CD4-positive, alpha-beta T cell (primary cell): ENCODE results near the gene DBX1. TPM values are rescaled to one million over a fixed set of nuclear protein-coding genes. Genes with fewer than 3 reads are reported as not detected.

Experiments used
- ATAC-seq: fragments of 200-7000 bp; cut with Tn5 transposase; one replicate; pipeline ENCODE4 v1.10.0; 2022; ENCODE audit warnings: mild to moderate bottlenecking; ENCODE audit not compliant: poor library complexity
- CTCF ChIA-PET: fragments of 350-600 bp; sonication (Branson Sonifier 250); formaldehyde crosslinking; loops from one replicate; lab custom pipeline; 2021; ENCODE audit warnings: antibody characterized with exemption, inconsistent platforms; lab: Charles Lee
- POLR2A ChIA-PET: fragments of 350-600 bp; sonication (Branson Sonifier 250); formaldehyde crosslinking; loops from one replicate; lab custom pipeline; 2021; ENCODE audit warnings: antibody characterized with exemption, inconsistent platforms; lab: Charles Lee
- DNase-seq, 14 experiments: peaks; one replicate each; pipeline ENCODE4 v3.0.0-alpha.2; 2013 to 2020; ENCODE audit warnings: mixed read lengths in 2 of 14
- H3K27ac ChIP-seq, 2 donors: one replicate each; pipeline versions ENCODE4 v1.5.1 to v1.7.0; 2013; ENCODE audit warnings: low read length in 2 of 2, low read depth in 1 of 2, mild to moderate bottlenecking in 1 of 2
- H3K27me3 ChIP-seq, 2 experiments: 1 replicate in 1 of 2; 2 replicates in 1 of 2; pipeline versions ENCODE4 v1.6.1 to v1.7.0; 2013; ENCODE audit warnings: low read length in 2 of 2, control low read depth in 1 of 2, mild to moderate bottlenecking in 1 of 2, moderate library complexity in 1 of 2; ENCODE audit not compliant: insufficient read depth in 2 of 2, control insufficient read depth in 1 of 2
- H3K36me3 ChIP-seq: one replicate; pipeline ENCODE4 v1.6.1; 2013; ENCODE audit warnings: low read length, control low read depth; ENCODE audit not compliant: insufficient read depth
- H3K4me1 ChIP-seq: one replicate; pipeline ENCODE4 v1.6.1; 2013; ENCODE audit warnings: low read length, control low read depth; ENCODE audit not compliant: insufficient read depth
- H3K4me3 ChIP-seq: one replicate; pipeline ENCODE4 v1.5.1; 2013; ENCODE audit warnings: mild to moderate bottlenecking, low read length, moderate library complexity
- H3K9me3 ChIP-seq, 2 experiments: 1 replicate in 1 of 2; 2 replicates in 1 of 2; pipeline versions ENCODE4 v1.6.1 to v1.7.0; 2013; ENCODE audit warnings: low read length in 2 of 2, mild to moderate bottlenecking in 2 of 2, control low read depth in 1 of 2, moderate library complexity in 1 of 2; ENCODE audit not compliant: control insufficient read depth in 1 of 2, insufficient read depth in 1 of 2
- H3K27ac Mint-ChIP-seq: one replicate; pipeline ENCODE4 v1.8.0; 2020; ENCODE audit warnings: mixed read lengths
- H3K27me3 Mint-ChIP-seq: one replicate; pipeline ENCODE4 v1.8.0; 2021; ENCODE audit warnings: mixed read lengths
- H3K36me3 Mint-ChIP-seq: one replicate; pipeline ENCODE4 v1.8.0; 2021; ENCODE audit warnings: low read depth, mixed read lengths
- H3K4me1 Mint-ChIP-seq: one replicate; pipeline ENCODE4 v1.8.0; 2021; ENCODE audit warnings: low read depth, mixed read lengths
- H3K4me3 Mint-ChIP-seq: one replicate; pipeline ENCODE4 v1.8.0; 2020; ENCODE audit warnings: mild to moderate bottlenecking, mixed read lengths
- H3K9me3 Mint-ChIP-seq: one replicate; pipeline ENCODE4 v1.8.0; 2020; ENCODE audit warnings: mixed read lengths
- intact Hi-C, 2 experiments: fragments of 100-400 bp; cut with DNase I in 1 of 2; cut with micrococcal nuclease in 1 of 2; formaldehyde crosslinking; loops; one replicate each; pipeline versions ENCODE4 v1.15.1 to v1.9.0; 2023 to 2025; cut with DNase I, micrococcal nuclease
- total RNA-seq, 174 experiments: library from RNA in 2 of 174; stranded (reverse) in 2 of 174; gene quantifications; one replicate each; pipeline ENCODE4 v1.2.3 and lab custom pipeline; 2021 to 2026
- TF ChIP-seq, protein P1 (sequence below): fragments of 200-600 bp; IDR thresholded peaks from one replicate; pipeline ENCODE4 v1.8.0; 2022; ENCODE audit warnings: antibody characterized with exemption, mild to moderate bottlenecking

The DBX1 gene
- total RNA-seq, 2 experiments from 2014 or later = 0.17 to 0.19 TPM

DNA sequence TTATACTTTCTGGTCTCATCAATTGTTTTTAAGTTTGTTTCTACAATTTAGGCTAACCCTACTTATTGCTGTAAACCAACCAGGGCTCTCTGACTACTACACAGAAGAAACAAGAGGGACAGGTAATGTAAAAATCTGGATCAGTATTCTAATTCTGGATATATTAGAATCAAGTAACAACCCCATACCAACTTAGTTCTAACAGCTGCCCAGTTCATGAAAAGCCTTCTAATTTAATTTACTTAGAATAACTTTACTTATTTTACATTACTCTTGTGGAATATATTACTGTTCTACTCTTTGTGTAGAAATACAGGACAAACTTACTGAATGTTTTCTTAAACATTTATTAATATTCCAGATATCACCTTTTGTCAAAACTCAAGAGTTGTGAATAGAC, 45.5 kb upstream of the DBX1 start:
- ATAC-seq = no peak
- intact Hi-C loops = loop anchor here in 1 of 2 experiments (2.0 kb wide), 1 partner anchor 57 kb away; no protein-coding TSS in a partner anchor
- H3K4me3 Mint-ChIP-seq = no peak overlapping the region
- H3K27ac ChIP-seq = no peak overlapping the region
- TF ChIP-seq, protein P1, sequence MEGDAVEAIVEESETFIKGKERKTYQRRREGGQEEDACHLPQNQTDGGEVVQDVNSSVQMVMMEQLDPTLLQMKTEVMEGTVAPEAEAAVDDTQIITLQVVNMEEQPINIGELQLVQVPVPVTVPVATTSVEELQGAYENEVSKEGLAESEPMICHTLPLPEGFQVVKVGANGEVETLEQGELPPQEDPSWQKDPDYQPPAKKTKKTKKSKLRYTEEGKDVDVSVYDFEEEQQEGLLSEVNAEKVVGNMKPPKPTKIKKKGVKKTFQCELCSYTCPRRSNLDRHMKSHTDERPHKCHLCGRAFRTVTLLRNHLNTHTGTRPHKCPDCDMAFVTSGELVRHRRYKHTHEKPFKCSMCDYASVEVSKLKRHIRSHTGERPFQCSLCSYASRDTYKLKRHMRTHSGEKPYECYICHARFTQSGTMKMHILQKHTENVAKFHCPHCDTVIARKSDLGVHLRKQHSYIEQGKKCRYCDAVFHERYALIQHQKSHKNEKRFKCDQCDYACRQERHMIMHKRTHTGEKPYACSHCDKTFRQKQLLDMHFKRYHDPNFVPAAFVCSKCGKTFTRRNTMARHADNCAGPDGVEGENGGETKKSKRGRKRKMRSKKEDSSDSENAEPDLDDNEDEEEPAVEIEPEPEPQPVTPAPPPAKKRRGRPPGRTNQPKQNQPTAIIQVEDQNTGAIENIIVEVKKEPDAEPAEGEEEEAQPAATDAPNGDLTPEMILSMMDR = no peak
- H3K27me3 Mint-ChIP-seq = peaks cover 79% of the 10 kb centered on the region
- H3K27ac Mint-ChIP-seq = no peak overlapping the region
- no peaks in the 10 kb centered on the region for H3K36me3 Mint-ChIP-seq
- H3K36me3 ChIP-seq = no peaks in the 10 kb centered on the region
- peaks cover 0 to 4% of the 10 kb centered on the region in 2 experiments for H3K9me3 ChIP-seq
- POLR2A ChIA-PET = no interaction called here
- CTCF ChIA-PET = no interaction called here
- no peaks in the 10 kb centered on the region for H3K4me1 Mint-ChIP-seq
- no peak overlapping the region for H3K4me3 ChIP-seq
- H3K27me3 ChIP-seq = peaks cover 38 to 64% of the 10 kb centered on the region in 2 experiments
- no peaks in the 10 kb centered on the region for H3K4me1 ChIP-seq
- DNase-seq = no peak
- H3K9me3 Mint-ChIP-seq = no peaks in the 10 kb centered on the region

DNA sequence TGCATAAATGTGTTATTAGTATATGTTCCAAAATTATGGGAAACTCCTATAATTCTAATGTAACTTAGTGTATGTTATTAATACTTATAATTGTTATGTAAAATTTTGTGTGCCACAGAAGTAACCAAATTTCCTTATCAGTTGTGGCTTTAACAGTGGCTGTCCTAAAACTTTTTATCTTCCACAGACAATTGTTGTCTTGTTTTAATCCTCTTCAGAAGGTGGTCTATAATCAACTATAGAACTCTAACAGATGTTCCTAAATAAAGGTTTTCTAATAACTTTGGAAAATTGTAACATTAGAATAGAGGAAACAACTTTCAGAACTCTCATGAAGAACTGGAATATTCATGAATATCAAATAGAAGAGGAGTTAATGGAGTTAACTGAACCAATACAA, 44.4 kb upstream of the DBX1 start:
- no peaks in the 10 kb centered on the region for H3K4me1 ChIP-seq
- H3K27me3 Mint-ChIP-seq = peaks cover 78% of the 10 kb centered on the region
- peaks cover 33 to 52% of the 10 kb centered on the region in 2 experiments for H3K27me3 ChIP-seq
- no peak overlapping the region for H3K27ac ChIP-seq
- H3K36me3 ChIP-seq = no peaks in the 10 kb centered on the region
- intact Hi-C loops = loop anchor here in 1 of 2 experiments (2.0 kb wide), 1 partner anchor 56 kb away; no protein-coding TSS in a partner anchor
- TF ChIP-seq, protein P1 = no peak
- ATAC-seq (no peak), DNase-seq (no peak)
- no peak overlapping the region for H3K27ac Mint-ChIP-seq
- no peak overlapping the region for H3K4me3 ChIP-seq
- H3K4me1 Mint-ChIP-seq = no peaks in the 10 kb centered on the region
- ChIA-PET CTCF (no interaction called here), POLR2A (no interaction called here)
- H3K9me3 Mint-ChIP-seq = no peaks in the 10 kb centered on the region
- H3K36me3 Mint-ChIP-seq = no peaks in the 10 kb centered on the region
- H3K9me3 ChIP-seq = peaks cover 0 to 4% of the 10 kb centered on the region in 2 experiments
- no peak overlapping the region for H3K4me3 Mint-ChIP-seq

DNA sequence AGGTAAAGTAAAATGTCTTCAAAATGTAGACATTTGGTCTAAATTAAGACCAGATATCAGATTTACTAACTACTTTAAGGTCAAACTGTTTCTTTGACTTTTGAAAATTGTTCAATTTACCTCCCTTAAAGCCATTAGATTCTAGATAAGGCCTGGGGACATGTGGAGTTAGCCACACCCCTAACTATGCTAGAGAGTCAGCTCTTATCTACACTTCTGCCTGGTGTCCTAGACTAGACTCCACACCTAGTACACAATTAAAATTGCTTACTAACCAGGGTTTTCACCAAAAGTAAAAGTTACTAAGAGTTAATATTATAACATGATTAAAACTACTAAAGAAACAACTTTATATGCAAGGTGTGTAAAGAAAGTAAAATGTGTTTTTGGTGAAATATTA, 43.6 kb upstream of the DBX1 start:
- TF ChIP-seq, protein P1 = no peak
- H3K4me3 Mint-ChIP-seq = no peak overlapping the region
- peaks cover 70% of the 10 kb centered on the region for H3K27me3 Mint-ChIP-seq
- no peak overlapping the region for H3K27ac Mint-ChIP-seq
- no peak for ATAC-seq
- H3K4me1 Mint-ChIP-seq = no peaks in the 10 kb centered on the region
- no peaks in the 10 kb centered on the region for H3K9me3 Mint-ChIP-seq
- no peaks in the 10 kb centered on the region for H3K36me3 Mint-ChIP-seq
- Histone ChIP-seq H3K36me3 (no peaks in the 10 kb centered on the region), H3K9me3 (peaks cover 0 to 4% of the 10 kb centered on the region in 2 experiments), H3K4me3 (no peak overlapping the region), H3K27ac (no peak overlapping the region), H3K27me3 (peaks cover 28 to 47% of the 10 kb centered on the region in 2 experiments), H3K4me1 (no peaks in the 10 kb centered on the region)
- POLR2A ChIA-PET = no interaction called here
- no peak for DNase-seq
- intact Hi-C loops = loop anchor here in 1 of 2 experiments (2.0 kb wide), 1 partner anchor 55 kb away; no protein-coding TSS in a partner anchor
- CTCF ChIA-PET = no interaction called here
